HL-60 (cell line): ENCODE results near the gene TTC28.

ENCODE experiments used
- DNase-seq, 2 experiments: peaks; one replicate each; pipeline ENCODE4 v3.0.0-alpha.2; 2010 to 2020; ENCODE audit warnings: low read depth in 1 of 2, low spot score in 1 of 2
- H3K27ac ChIP-seq: fragments of 250-450 bp; sonication (Bioruptor Pico); replicated peaks from 2 replicates; pipeline ENCODE4 v1.5.1; 2020; ENCODE audit warnings: mild to moderate bottlenecking, moderate library complexity
- H3K27me3 ChIP-seq: fragments of 250-450 bp; sonication (Bioruptor Pico); 2 replicates; pipeline ENCODE4 v1.5.1; 2021; ENCODE audit warnings: mild to moderate bottlenecking, moderate library complexity; ENCODE audit not compliant: insufficient read depth, poor library complexity, severe bottlenecking
- H3K4me3 ChIP-seq: replicated peaks from 2 replicates; pipeline ENCODE4 v1.5.1; 2011; ENCODE audit warnings: mild to moderate bottlenecking, control low read depth, low read length; ENCODE audit not compliant: insufficient read depth
- CTCF ChIP-seq: IDR thresholded peaks from one replicate; pipeline ENCODE4 v1.5.1; 2011; ENCODE audit warnings: low read length, control low read depth, inconsistent platforms; ENCODE audit not compliant: insufficient read depth
- GABPA ChIP-seq: IDR thresholded peaks from 2 replicates; pipeline ENCODE4 v1.6.1; 2012; ENCODE audit warnings: low read depth
- POLR2AphosphoS5 ChIP-seq: IDR thresholded peaks from 2 replicates; pipeline ENCODE4 v1.6.1; 2012; ENCODE audit warnings: low read depth
- REST ChIP-seq: IDR thresholded peaks from 2 replicates; pipeline ENCODE4 v1.6.1; 2012; ENCODE audit warnings: low read depth; ENCODE audit not compliant: insufficient replicate concordance
- SPI1 ChIP-seq: IDR thresholded peaks from 2 replicates; pipeline ENCODE4 v1.6.1; 2012; ENCODE audit warnings: low read depth, mild to moderate bottlenecking, borderline replicate concordance

The TTC28 gene

DNA sequence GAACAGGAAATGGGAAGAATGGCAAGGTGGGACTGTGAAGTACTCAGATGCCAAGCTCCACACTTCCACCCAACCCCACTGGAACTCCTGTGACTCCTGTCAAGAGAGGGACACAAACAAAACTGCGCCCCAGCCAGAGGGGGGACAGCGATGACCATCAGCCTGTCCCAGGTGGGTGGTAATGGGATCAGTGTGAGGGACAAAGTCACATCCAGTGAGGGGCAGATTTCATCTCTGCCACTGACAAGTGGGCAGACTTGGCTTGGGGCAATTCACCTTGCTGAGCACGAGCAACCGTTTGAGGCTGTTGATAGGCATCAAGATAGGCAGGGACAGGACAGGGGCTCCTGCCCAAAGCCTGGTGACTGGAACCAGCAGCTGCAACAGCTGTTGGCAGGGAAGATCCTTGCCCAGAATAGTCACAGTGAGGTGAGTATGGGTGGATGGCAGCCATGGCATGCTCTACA, 655.2 kb downstream of the TTC28 start:
- no peak overlapping the region for H3K4me3 ChIP-seq
- no peak for TF ChIP-seq CTCF
- no peak for DNase-seq
- H3K27ac ChIP-seq = no peak overlapping the region
- H3K27me3 ChIP-seq = no peaks in the 10 kb centered on the region

GRCh38 chr22:28023774-28024173, 655.9 kb downstream of the TTC28 start:
- DNase-seq = no peak
- H3K4me3 ChIP-seq = no peak overlapping the region
- TF ChIP-seq SPI1 (no peak), CTCF (no peak), REST (no peak), POLR2AphosphoS5 (no peak), GABPA (no peak)
- H3K27me3 ChIP-seq = no peaks in the 10 kb centered on the region
- H3K27ac ChIP-seq = no peak overlapping the region

- no peak for TF ChIP-seq REST
- TF ChIP-seq SPI1 = no peak
- Histone ChIP-seq H3K27me3 (no peaks in the 10 kb centered on the region), H3K4me3 (no peak overlapping the region), H3K27ac (no peak overlapping the region)
- no peak for DNase-seq
Observed at GRCh38 chr22:28023036-28023435, 656.6 kb downstream of the TTC28 start.

DNA sequence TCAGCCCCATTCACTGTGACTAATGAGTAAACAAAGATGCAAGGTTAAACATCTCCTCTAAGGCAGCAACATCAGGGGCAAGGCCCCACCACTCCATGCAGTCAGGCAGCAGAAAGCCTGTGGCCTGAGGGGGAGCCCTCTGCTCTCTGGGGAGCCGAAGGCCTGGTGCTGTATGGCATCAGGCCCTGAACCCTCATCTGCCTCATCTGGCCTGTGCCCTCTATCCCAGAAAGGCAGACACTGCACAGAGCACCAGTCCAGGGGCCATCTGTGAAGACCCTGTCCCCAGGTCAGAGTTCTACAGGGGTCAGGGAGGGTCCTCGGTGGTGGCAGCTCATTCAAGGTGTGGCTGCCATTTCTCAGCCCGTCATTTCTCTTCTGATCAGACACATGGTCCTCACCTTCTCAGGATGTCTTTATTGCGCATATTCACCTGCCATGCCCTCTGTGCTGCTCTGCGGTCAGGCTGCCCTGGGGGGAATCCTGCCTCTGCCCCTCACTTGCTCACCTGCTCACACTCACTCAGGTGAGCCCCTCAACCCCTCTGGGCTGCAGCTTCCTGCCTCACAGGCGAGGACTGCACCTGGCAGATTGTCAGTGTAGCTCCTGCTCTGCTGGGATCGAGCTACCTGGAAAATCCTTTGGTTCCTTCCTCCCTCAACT, 657.5 kb downstream of the TTC28 start:
- no peak overlapping the region for H3K27ac ChIP-seq
- H3K27me3 ChIP-seq = no peaks in the 10 kb centered on the region
- no peak for DNase-seq
- TF ChIP-seq SPI1 = no peak
- no peak for TF ChIP-seq CTCF
- no peak overlapping the region for H3K4me3 ChIP-seq
